ENCODE measurements around the gene COL16A1. TPM values are rescaled to one million over a fixed set of nuclear protein-coding genes. Genes with fewer than 3 reads are reported as not detected.

COL16A1 gene
- total RNA-seq, 4 donors from 2014 or later = 147 to 311 (median 212) TPM

DNA sequence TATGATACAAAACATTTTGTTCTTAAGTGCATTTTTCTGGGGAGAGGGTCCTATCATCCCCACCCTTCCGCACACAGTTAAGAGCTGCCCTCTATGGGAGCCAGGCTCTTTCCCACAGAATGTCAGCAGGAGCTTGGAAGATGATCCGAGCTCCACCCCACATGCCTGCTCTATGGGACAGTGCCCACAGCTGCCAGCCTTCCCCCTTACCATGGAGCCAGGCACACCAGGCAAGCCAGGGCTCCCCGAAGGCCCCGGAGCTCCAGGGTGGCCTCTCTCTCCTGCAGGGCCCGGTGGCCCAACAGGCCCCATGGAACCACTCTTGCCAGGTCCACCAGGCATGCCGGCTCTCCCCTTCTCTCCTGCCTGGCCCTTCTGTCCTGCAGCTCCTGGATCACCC is 48.7 kb downstream of the COL16A1 start:
- Histone ChIP-seq H3K4me1 (peaks cover 0 to 14% (median 0%) of the 10 kb centered on the region in 4 donors), H3K9me3 (no peaks in the 10 kb centered on the region), H3K27ac (peak overlapping the region in 1 of 4 donors; percentile 30), H3K4me3 (no peak overlapping the region), H3K36me3 (peaks cover 0 to 85% (median 0%) of the 10 kb centered on the region in 3 donors), H3K27me3 (no peaks in the 10 kb centered on the region)
- no peak for DNase-seq (ENCODE audit: low spot score in 2 of 2)
- WGBS, 2 donors = 90 to 95% methylated on average over 6 of the region's 6 CpGs
- TF ChIP-seq, protein P1, sequence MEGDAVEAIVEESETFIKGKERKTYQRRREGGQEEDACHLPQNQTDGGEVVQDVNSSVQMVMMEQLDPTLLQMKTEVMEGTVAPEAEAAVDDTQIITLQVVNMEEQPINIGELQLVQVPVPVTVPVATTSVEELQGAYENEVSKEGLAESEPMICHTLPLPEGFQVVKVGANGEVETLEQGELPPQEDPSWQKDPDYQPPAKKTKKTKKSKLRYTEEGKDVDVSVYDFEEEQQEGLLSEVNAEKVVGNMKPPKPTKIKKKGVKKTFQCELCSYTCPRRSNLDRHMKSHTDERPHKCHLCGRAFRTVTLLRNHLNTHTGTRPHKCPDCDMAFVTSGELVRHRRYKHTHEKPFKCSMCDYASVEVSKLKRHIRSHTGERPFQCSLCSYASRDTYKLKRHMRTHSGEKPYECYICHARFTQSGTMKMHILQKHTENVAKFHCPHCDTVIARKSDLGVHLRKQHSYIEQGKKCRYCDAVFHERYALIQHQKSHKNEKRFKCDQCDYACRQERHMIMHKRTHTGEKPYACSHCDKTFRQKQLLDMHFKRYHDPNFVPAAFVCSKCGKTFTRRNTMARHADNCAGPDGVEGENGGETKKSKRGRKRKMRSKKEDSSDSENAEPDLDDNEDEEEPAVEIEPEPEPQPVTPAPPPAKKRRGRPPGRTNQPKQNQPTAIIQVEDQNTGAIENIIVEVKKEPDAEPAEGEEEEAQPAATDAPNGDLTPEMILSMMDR (IDR thresholded peaks at IDR 0.05) = no peak
- no peak for TF ChIP-seq POLR2A (IDR thresholded peaks at IDR 0.05)

DNA sequence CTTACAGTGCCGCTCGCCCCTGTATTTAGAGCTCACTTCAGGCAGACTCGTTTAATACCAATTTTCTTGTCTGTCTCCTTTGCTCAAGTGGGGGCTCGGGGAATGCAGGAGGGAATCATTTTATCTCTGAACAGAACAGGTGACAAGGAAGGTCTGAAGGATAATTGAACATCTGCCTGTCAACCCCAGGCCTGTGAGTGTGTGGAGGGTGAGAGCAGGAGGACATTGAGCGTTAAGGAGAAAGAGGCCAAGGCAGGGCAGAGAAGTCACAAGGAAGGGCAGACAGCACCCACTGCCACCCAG is 49.4 kb downstream of the COL16A1 start:
- H3K36me3 ChIP-seq = peaks cover 0 to 82% (median 0%) of the 10 kb centered on the region in 3 donors

DNA sequence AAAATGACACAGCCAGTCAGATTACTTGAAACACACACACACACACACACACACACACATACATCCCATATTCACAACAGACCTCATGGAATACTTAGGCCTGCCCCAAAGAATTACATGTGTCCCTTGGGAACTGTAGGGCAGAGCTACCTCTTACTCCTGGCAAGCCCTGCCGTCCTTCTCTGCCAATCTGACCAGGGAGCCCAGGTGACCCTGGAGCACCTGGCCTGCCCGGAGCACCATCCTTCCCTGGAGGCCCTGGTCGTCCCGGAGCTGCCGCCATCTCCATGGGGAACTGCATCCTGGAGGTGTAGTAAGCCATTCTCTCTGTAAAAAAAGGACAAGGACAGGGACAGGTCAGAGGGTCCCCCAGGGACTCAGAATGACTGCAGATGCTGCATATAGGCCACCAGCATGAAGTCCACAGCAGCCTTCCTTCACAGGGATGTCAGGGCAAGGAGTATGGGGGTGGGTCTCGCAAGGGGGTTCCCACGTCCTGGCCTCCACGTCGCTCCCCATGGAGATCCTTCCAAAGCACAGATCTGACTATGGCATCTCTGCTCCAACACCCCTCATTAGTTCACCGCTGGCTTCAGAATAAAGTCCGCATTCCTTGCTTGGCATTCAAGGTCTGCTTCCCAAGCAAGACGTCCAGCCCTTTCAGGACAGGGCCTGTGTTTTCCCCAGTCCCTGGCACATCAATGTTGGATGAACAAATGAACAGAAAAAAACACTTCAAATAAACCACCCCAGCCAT is 49.9 kb downstream of the COL16A1 start:
- H3K36me3 ChIP-seq = peaks cover 0 to 76% (median 0%) of the 10 kb centered on the region in 3 donors

More for the DNA sequence above, 49.4 kb downstream of the COL16A1 start:
- Histone ChIP-seq H3K27me3 (no peaks in the 10 kb centered on the region), H3K4me3 (no peak overlapping the region), H3K27ac (no peak overlapping the region), H3K9me3 (no peaks in the 10 kb centered on the region), H3K4me1 (peaks cover 0 to 18% (median 0%) of the 10 kb centered on the region in 4 donors)
- WGBS, 2 donors = 83 to 91% methylated on average over 5 of the region's 5 CpGs
- TF ChIP-seq, protein P1 (IDR thresholded peaks at IDR 0.05) = no peak
- TF ChIP-seq POLR2A (IDR thresholded peaks at IDR 0.05) = no peak
- no peak for TF ChIP-seq EP300 (IDR thresholded peaks at IDR 0.05)
- no peak for DNase-seq (ENCODE audit: low spot score in 2 of 2)

DNA sequence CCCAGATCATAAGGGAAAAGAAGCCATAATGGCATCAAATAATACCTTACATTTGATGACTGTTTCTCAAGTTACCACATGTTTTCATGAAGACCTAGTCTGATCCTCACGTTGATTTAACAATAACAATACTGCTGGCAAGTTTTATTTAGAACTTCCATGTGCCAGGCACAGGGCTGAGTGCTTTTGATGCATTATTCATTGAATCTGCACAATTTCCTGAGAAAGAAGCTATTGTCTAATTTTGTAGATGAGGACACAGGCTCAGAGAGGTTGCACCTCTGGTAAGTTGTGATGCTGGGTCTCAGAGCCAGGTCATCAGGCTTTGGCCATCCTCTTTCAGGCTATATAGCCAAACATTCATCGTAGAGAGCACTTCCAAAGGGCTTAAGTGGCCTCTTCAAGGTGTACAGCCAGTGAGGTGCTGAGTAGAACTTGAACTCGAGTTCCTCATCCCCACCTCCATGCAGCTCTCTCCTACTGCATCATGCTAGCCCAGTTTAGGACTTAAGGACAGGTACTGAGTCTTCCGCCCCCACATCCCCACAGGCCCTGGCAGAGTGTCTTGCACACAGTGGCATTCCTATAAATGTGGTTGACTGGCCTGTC is 50.8 kb downstream of the COL16A1 start:
- H3K36me3 ChIP-seq = peaks cover 0 to 67% (median 0%) of the 10 kb centered on the region in 3 donors
- no peak overlapping the region for H3K4me3 ChIP-seq
- H3K27me3 ChIP-seq = no peaks in the 10 kb centered on the region
- TF ChIP-seq POLR2A (IDR thresholded peaks at IDR 0.05) (no peak), EP300 (IDR thresholded peaks at IDR 0.05) (no peak)
- TF ChIP-seq, protein P1 (IDR thresholded peaks at IDR 0.05) = no peak
- H3K27ac ChIP-seq = no peak overlapping the region
- no peaks in the 10 kb centered on the region for H3K9me3 ChIP-seq
- WGBS, 2 donors = 65 to 78% methylated on average over 4 of the region's 4 CpGs
- DNase-seq (ENCODE audit: low spot score in 2 of 2) = no peak
- H3K4me1 ChIP-seq = peaks cover 0 to 27% (median 0%) of the 10 kb centered on the region in 4 donors

More for the DNA sequence above, 49.9 kb downstream of the COL16A1 start:
- Histone ChIP-seq H3K27ac (no peak overlapping the region), H3K4me3 (no peak overlapping the region), H3K9me3 (no peaks in the 10 kb centered on the region), H3K27me3 (no peaks in the 10 kb centered on the region), H3K4me1 (peaks cover 0 to 18% (median 0%) of the 10 kb centered on the region in 4 donors)
- TF ChIP-seq, protein P1 (IDR thresholded peaks at IDR 0.05) = no peak
- TF ChIP-seq POLR2A (IDR thresholded peaks at IDR 0.05) = no peak
- no peak for DNase-seq (ENCODE audit: low spot score in 2 of 2)
- WGBS, 2 donors = 80 to 88% methylated on average over 11 to 12 of the region's 12 CpGs

DNA sequence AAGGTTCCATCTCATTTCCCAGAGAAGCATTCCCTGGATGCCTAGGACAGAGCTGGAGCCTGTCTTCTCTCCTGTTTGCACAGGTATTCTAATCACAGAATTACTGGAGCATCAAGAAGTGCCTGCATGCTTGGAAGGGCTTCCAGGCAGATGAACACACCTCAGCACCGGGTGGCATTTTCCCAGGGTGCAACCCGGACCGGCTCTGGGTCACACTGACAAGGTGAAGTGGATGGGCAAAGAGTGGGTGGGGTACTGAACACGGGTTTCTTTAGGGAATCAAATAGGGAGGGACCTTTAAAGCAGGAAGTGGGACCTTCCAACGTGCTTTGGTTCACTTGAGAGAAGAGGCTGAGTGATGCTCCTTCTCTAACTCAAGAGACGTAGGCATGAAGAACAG is 52.1 kb downstream of the COL16A1 start:
- Histone ChIP-seq H3K4me3 (no peak overlapping the region), H3K36me3 (peaks cover 0 to 55% (median 0%) of the 10 kb centered on the region in 3 donors), H3K27me3 (no peaks in the 10 kb centered on the region), H3K27ac (peak overlapping the region in 1 of 4 donors; percentile 14), H3K4me1 (peaks cover 0 to 38% (median 0%) of the 10 kb centered on the region in 4 donors), H3K9me3 (no peaks in the 10 kb centered on the region)
- DNase-seq (ENCODE audit: low spot score in 2 of 2) = no peak
- WGBS, 2 donors = 68 to 70% methylated on average over 6 of the region's 6 CpGs
- TF ChIP-seq EP300 (IDR thresholded peaks at IDR 0.05) = no peak
- TF ChIP-seq, protein P1 (IDR thresholded peaks at IDR 0.05) = no peak
- TF ChIP-seq POLR2A (IDR thresholded peaks at IDR 0.05) = no peak

Measured in tibial nerve (tissue), 4 donors.